K562 (cell line): ENCODE results near the gene TRIM37. TPM values are rescaled to one million over a fixed set of nuclear protein-coding genes. Genes with fewer than 3 reads are reported as not detected.

Experiments
- CBFA2T3 ChIP-seq: fragments of 450-650 bp; IDR thresholded peaks from 2 replicates; pipeline ENCODE4 v1.6.1; 2017
- CREB3L1 ChIP-seq: fragments of 450-650 bp; IDR thresholded peaks from 2 replicates; pipeline ENCODE4 v1.6.1; 2014; ENCODE audit warnings: low read depth, mild to moderate bottlenecking, moderate library complexity, borderline replicate concordance
- ELF2 ChIP-seq: fragments of 250-450 bp; sonication (Bioruptor Pico); IDR thresholded peaks from 2 replicates; pipeline ENCODE4 v1.5.0; 2021; ENCODE audit warnings: mild to moderate bottlenecking
- NR2C1 ChIP-seq, 2 experiments: fragments of 450-650 bp; IDR thresholded peaks; 2 replicates each; pipeline ENCODE4 v1.6.1; 2017; ENCODE audit warnings: mild to moderate bottlenecking in 2 of 2, antibody characterized with exemption in 1 of 2, inconsistent platforms in 1 of 2, missing compliant biosample characterization in 1 of 2, missing genetic modification characterization in 1 of 2
- RBM17 ChIP-seq: fragments of 200-400 bp; formaldehyde crosslinking; IDR thresholded peaks from 2 replicates; pipeline ENCODE4 v1.6.1; 2017; ENCODE audit warnings: low read depth, mild to moderate bottlenecking, low read length, borderline replicate concordance
- REST ChIP-seq, 2 experiments: fragments of 450-650 bp; formaldehyde crosslinking in 1 of 2; IDR thresholded peaks; 2 replicates each; pipeline versions ENCODE4 v1.4.0 to v1.6.1; 2014 to 2020; ENCODE audit warnings: mild to moderate bottlenecking in 2 of 2, borderline replicate concordance in 1 of 2, low read depth in 1 of 2
- ZKSCAN1 ChIP-seq: fragments of 150-350 bp; IDR thresholded peaks from 2 replicates; pipeline ENCODE4 v1.6.1; 2016; ENCODE audit warnings: low read depth, low read length
- ZNF217 ChIP-seq: sonication (generic); formaldehyde crosslinking; IDR thresholded peaks from 2 replicates; pipeline ENCODE4 v1.8.0; 2022; ENCODE audit warnings: mild to moderate bottlenecking, missing genetic modification reagents
- ZNF445 ChIP-seq: fragments of 250-450 bp; sonication (Bioruptor Pico); IDR thresholded peaks from 2 replicates; pipeline ENCODE4 v1.4.0; 2020; ENCODE audit warnings: low read depth, mild to moderate bottlenecking, moderate library complexity
- polyA plus RNA-seq, 8 experiments: library from polyadenylated mRNA; depleted of rRNA in 4 of 8; stranded (reverse) in 5 of 8; unstranded in 3 of 8; fragments of >200 nt; fragmentation: Nextera tagmentation in 2 of 8; fragmentation: Illumina TruSeq in 1 of 8; extraction: Ambion mirVana in 2 of 8; extraction: Trizol in 1 of 8; gene quantifications; 2 replicates each; pipeline versions ENCODE4 v1.2.1 to v1.2.3, GENCODE V29; 2011 to 2014; ENCODE audit warnings: inconsistent platforms in 1 of 8, missing spikeins in 1 of 8
- total RNA-seq, 7 experiments: library from RNA; depleted of rRNA in 6 of 7; stranded (reverse); fragments of >200 nt in 6 of 7; fragmentation: Illumina TruSeq in 2 of 7; extraction: Trizol in 2 of 7; gene quantifications; 2 replicates each; pipeline versions ENCODE4 v1.2.1 to v1.2.3, GENCODE V29; 2011 to 2021; ENCODE audit warnings: low replicate concordance in 1 of 7
- TF ChIP-seq, protein P1 (sequence below), 2 experiments: fragments of 200-800 bp in 1 of 2; sonication (Bioruptor generic) in 1 of 2; sonication (generic) in 1 of 2; formaldehyde crosslinking in 1 of 2; IDR thresholded peaks in 1 of 2; conservative IDR thresholded peaks in 1 of 2; 2 replicates each; pipeline versions ENCODE4 v1.5.0 to v1.6.1; 2016 to 2020; ENCODE audit warnings: missing compliant biosample characterization in 1 of 2, missing genetic modification characterization in 1 of 2, missing genetic modification reagents in 1 of 2
- TF ChIP-seq, protein P2 (sequence below): fragments of 250-450 bp; sonication (Bioruptor Pico); IDR thresholded peaks from 2 replicates; pipeline ENCODE4 v1.4.0; 2020; ENCODE audit warnings: mild to moderate bottlenecking, moderate library complexity, borderline replicate concordance

The TRIM37 gene
- total and polyA plus RNA-seq, 9 of the 15 experiments (the other 6 are each of a cell fraction or from before 2014, with no cell fraction given): 4.5 to 31.4 (median 23.8) TPM

DNA sequence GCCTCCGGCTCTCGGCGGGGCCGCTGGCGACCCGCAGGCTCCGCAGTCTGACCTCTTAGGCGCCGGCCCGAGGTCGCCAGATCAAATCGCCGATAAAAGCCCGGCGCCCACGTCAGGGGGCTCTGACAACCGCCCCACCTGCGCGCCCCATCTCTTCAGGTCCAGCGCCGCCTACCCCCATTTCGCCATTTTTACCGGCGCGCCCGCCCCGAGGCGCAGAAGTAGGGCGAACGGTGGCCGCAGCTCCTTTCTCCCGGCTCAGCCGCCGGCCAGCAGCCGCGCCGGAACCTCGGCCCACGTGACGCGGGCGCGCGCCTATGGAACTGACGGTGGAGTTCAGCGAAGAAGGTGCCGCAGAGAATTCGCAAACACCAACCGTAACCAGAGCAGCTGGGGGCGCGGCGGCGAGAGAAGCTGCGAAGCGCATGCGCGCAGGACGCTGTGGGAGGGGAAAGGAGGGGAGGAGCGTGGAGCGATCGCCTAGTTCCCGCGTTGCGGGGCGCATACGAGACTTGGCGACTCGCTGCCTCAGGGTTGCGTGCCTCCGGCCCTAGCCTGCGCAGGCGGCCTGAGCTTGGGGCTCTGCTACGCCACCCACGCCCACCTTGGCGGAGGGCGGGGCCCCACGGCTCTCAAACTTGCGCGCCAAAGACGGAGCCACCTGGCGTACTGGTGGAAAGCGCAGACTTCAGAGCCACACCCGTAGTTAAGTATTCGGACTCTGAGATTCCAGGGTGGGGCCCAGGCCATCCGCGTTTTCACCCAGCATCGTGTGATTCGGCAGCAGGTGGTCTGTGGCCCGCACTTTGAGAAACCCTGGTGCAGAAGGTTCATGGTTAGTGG, at the start of gene TRIM37 (continued):
- TF ChIP-seq REST (IDR thresholded peaks at IDR 0.05; ENCODE audit: borderline replicate concordance) (peak; percentile 91), REST (CRISPR knock-in tag; IDR thresholded peaks at IDR 0.05; ENCODE audit: low read depth) (no peak), RBM17 (no peak), ELF2 (CRISPR knock-in tag) (no peak), CREB3L1 (peak; percentile 88), NR2C1 (IDR thresholded peaks at IDR 0.05) (no peak), NR2C1 (tag; IDR thresholded peaks at IDR 0.05) (0 out of 2 replicates have a peak, but pooled peaks have one; percentile 60), CBFA2T3 (no peak), ZNF217 (CRISPR knock-in tag) (no peak), ZKSCAN1 (peak; percentile 60; the same call in 1 of the 2 replicates), ZNF445 (no peak)
- TF ChIP-seq, protein P1, sequence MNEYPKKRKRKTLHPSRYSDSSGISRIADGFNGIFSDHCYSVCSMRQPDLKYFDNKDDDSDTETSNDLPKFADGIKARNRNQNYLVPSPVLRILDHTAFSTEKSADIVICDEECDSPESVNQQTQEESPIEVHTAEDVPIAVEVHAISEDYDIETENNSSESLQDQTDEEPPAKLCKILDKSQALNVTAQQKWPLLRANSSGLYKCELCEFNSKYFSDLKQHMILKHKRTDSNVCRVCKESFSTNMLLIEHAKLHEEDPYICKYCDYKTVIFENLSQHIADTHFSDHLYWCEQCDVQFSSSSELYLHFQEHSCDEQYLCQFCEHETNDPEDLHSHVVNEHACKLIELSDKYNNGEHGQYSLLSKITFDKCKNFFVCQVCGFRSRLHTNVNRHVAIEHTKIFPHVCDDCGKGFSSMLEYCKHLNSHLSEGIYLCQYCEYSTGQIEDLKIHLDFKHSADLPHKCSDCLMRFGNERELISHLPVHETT (CRISPR knock-in tag; conservative IDR thresholded peaks at IDR 0.05 in 1 of 2, IDR thresholded peaks at IDR 0.05 in 1 of 2): peak in 1 of 2 experiments; percentile 91; a peak in 2 of 4 replicates
- TF ChIP-seq, protein P2, sequence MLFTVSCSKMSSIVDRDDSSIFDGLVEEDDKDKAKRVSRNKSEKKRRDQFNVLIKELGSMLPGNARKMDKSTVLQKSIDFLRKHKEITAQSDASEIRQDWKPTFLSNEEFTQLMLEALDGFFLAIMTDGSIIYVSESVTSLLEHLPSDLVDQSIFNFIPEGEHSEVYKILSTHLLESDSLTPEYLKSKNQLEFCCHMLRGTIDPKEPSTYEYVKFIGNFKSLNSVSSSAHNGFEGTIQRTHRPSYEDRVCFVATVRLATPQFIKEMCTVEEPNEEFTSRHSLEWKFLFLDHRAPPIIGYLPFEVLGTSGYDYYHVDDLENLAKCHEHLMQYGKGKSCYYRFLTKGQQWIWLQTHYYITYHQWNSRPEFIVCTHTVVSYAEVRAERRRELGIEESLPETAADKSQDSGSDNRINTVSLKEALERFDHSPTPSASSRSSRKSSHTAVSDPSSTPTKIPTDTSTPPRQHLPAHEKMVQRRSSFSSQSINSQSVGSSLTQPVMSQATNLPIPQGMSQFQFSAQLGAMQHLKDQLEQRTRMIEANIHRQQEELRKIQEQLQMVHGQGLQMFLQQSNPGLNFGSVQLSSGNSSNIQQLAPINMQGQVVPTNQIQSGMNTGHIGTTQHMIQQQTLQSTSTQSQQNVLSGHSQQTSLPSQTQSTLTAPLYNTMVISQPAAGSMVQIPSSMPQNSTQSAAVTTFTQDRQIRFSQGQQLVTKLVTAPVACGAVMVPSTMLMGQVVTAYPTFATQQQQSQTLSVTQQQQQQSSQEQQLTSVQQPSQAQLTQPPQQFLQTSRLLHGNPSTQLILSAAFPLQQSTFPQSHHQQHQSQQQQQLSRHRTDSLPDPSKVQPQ (CRISPR knock-in tag): no peak
